H1 (cell line): ENCODE data around the gene TPRG1L. TPM values are rescaled to one million over a fixed set of nuclear protein-coding genes. Genes with fewer than 3 reads are reported as not detected.

Source experiments
- CBX5 ChIP-seq: fragments of 300-800, 300-1000 bp; sonication (generic); IDR thresholded peaks from 2 replicates; pipeline ENCODE4 v1.7.1; 2016; ENCODE audit warnings: antibody characterized with exemption, low read length, low read depth
- USF2 ChIP-seq: IDR thresholded peaks from 2 replicates; pipeline ENCODE4 v1.6.1; 2011; ENCODE audit warnings: low read length, improper control_type of control experiment
- polyA plus RNA-seq, 7 experiments: library from polyadenylated mRNA; depleted of rRNA in 3 of 7; stranded (reverse) in 5 of 7; unstranded in 2 of 7; fragments of >200 nt in 5 of 7; fragments of 200-250 nt in 2 of 7; gene quantifications; 1 replicate in 5 of 7; 2 replicates in 1 of 7; 4 replicates in 1 of 7; pipeline versions ENCODE4 v1.2.1 to v1.2.3, GENCODE V29; 2011 to 2013; ENCODE audit warnings: missing spikeins in 2 of 7, mixed read lengths in 2 of 7
- total RNA-seq: library from RNA; stranded (reverse); fragmentation: NEBNext Ultra II Directional; extraction: Animal tissue kit (Norgen Biotek cat#: 25700); gene quantifications from 2 replicates; pipeline ENCODE4 v1.2.1, GENCODE V29; 2021

TPRG1L gene
- total and polyA plus RNA-seq, 2 of the 8 experiments (the other 6 are each of a cell fraction or from before 2014, with no cell fraction given) = 21.7 to 22.3 TPM

- TF ChIP-seq USF2 (no peak), CBX5 (no peak)
Observed at GRCh38 chr1:3600354-3600753, 24.5 kb upstream of the TPRG1L start (continued).
